Astrocyte (in vitro differentiated cells and primary cell): ENCODE measurements around the gene KRTAP12-2.

Source experiments
- EZH2 ChIP-seq: IDR thresholded peaks from 2 replicates; pipeline ENCODE4 v1.6.1; 2012; ENCODE audit warnings: mild to moderate bottlenecking, low read length, inconsistent platforms; ENCODE audit not compliant: insufficient read depth
- TF ChIP-seq, protein P1 (sequence below): IDR thresholded peaks from 2 replicates; pipeline ENCODE4 v1.5.1; 2011; ENCODE audit warnings: low read depth, mild to moderate bottlenecking, inconsistent platforms, low read length, moderate library complexity; ENCODE audit not compliant: insufficient read depth

DNA sequence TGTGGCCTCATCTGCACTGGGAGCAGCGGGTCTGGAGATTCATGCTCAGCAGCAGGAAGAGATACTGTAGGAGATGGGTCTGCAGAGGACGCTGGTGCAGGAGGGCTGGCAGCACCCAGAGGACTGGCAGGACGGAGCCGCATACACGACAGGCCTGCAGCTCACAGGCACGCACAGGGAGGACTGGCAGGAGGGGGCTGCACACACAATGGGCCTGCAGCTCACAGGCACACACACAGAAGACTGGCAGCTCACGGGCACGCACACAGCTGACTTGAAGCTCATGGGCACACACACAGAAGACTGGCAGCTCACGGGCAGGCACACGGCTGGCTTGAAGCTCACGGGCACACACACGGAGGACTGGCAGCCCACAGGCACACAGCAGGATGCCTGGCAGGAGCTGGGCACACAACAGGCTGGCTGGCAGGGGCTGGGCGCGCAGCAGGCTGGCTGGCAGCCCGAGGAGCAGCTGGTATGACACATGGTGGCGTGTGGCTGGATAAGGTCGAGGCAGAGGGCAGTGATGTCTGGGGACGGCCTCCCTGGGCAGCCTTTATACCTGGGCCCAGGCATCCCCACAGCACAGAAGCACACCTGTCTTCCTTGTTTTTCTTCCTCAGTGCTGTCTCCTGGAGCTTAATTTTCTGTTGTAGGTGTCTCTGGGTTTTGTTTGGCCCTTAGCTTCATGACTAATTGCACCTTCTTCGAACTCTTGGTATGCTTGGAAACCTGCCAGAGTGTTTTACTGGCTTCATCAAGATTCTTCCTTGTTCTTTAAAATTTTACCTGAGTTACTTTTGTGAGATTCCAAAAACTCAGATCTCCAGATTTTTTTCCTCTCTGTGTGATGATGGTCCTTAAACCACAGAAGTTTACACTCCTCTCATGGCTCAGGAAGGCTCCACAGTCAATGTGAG is at the start of gene KRTAP12-2:
- TF ChIP-seq, protein P1, sequence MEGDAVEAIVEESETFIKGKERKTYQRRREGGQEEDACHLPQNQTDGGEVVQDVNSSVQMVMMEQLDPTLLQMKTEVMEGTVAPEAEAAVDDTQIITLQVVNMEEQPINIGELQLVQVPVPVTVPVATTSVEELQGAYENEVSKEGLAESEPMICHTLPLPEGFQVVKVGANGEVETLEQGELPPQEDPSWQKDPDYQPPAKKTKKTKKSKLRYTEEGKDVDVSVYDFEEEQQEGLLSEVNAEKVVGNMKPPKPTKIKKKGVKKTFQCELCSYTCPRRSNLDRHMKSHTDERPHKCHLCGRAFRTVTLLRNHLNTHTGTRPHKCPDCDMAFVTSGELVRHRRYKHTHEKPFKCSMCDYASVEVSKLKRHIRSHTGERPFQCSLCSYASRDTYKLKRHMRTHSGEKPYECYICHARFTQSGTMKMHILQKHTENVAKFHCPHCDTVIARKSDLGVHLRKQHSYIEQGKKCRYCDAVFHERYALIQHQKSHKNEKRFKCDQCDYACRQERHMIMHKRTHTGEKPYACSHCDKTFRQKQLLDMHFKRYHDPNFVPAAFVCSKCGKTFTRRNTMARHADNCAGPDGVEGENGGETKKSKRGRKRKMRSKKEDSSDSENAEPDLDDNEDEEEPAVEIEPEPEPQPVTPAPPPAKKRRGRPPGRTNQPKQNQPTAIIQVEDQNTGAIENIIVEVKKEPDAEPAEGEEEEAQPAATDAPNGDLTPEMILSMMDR = no peak
- no peak for TF ChIP-seq EZH2
